ENCODE data around the gene NAA15. TPM values are rescaled to one million over a fixed set of nuclear protein-coding genes. Genes with fewer than 3 reads are reported as not detected.

The NAA15 gene
- total and polyA plus RNA-seq, 11 donors = 8.7 to 50.8 (median 31.3) TPM

GRCh38 chr4:139324620-139325019 lies 23.3 kb downstream of the NAA15 start:
- ATAC-seq (no peak), DNase-seq (no peak)
- intact Hi-C loops (cut with DNase I) = no loop called here
- peaks cover 0 to 21% (median 10%) of the 10 kb centered on the region in 12 donors for H3K4me1 ChIP-seq
- no peak overlapping the region for H3K4me3 ChIP-seq
- TF ChIP-seq POLR2A (IDR thresholded peaks at IDR 0.05) = no peak
- TF ChIP-seq, protein P1, sequence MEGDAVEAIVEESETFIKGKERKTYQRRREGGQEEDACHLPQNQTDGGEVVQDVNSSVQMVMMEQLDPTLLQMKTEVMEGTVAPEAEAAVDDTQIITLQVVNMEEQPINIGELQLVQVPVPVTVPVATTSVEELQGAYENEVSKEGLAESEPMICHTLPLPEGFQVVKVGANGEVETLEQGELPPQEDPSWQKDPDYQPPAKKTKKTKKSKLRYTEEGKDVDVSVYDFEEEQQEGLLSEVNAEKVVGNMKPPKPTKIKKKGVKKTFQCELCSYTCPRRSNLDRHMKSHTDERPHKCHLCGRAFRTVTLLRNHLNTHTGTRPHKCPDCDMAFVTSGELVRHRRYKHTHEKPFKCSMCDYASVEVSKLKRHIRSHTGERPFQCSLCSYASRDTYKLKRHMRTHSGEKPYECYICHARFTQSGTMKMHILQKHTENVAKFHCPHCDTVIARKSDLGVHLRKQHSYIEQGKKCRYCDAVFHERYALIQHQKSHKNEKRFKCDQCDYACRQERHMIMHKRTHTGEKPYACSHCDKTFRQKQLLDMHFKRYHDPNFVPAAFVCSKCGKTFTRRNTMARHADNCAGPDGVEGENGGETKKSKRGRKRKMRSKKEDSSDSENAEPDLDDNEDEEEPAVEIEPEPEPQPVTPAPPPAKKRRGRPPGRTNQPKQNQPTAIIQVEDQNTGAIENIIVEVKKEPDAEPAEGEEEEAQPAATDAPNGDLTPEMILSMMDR (IDR thresholded peaks at IDR 0.05) = no peak
- H3K27me3 ChIP-seq = no peaks in the 10 kb centered on the region
- H3K36me3 ChIP-seq = peaks cover 0 to 14% (median 0%) of the 10 kb centered on the region in 9 donors
- peaks cover 0 to 3% (median 0%) of the 10 kb centered on the region in 12 donors for H3K9me3 ChIP-seq
- H3K27ac ChIP-seq = no peak overlapping the region
- WGBS, 4 donors = 83 to 88% (median 86%) methylated on average over 6 of the region's 6 CpGs

GRCh38 chr4:139329665-139330200 lies 28.4 kb downstream of the NAA15 start:
- no peaks in the 10 kb centered on the region for H3K9me3 ChIP-seq
- peaks cover 0 to 28% (median 0%) of the 10 kb centered on the region in 9 donors for H3K36me3 ChIP-seq
- ATAC-seq (no peak), DNase-seq (no peak)
- no peak overlapping the region for H3K4me3 ChIP-seq
- H3K4me1 ChIP-seq = peaks cover 0 to 8% (median 0%) of the 10 kb centered on the region in 12 donors
- H3K27me3 ChIP-seq = no peaks in the 10 kb centered on the region
- intact Hi-C loops (cut with DNase I) = no loop called here
- 82 to 90% (median 88%) methylated on average over 4 of the region's 4 CpGs for WGBS, 4 donors
- no peak overlapping the region for H3K27ac ChIP-seq
- TF ChIP-seq, protein P1 (IDR thresholded peaks at IDR 0.05) = no peak
- TF ChIP-seq POLR2A (IDR thresholded peaks at IDR 0.05) = no peak

DNA sequence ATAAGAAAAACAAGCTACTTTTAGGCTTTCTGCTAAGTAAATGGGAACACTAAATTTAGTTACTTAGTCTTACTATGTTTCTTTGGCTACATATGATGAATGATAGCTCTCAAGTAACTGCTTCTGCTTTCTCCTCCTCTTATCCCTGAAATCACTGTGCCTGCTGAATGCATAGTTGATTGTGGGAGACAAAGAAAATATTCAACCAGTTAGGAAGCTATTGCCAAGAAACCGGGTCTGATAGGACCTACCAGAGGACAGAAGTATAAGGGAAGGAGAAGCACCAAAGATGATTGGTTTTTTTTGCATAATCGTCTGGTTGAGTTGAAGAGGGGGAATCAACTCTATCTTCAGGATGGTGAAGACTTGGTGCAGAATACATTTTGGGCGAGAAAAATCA lies 29.0 kb downstream of the NAA15 start:
- Histone ChIP-seq H3K27ac (no peak overlapping the region), H3K4me1 (peaks cover 0 to 7% (median 0%) of the 10 kb centered on the region in 12 donors), H3K4me3 (no peak overlapping the region), H3K9me3 (no peaks in the 10 kb centered on the region), H3K36me3 (peaks cover 0 to 31% (median under 1%) of the 10 kb centered on the region in 9 donors), H3K27me3 (no peaks in the 10 kb centered on the region)
- WGBS, 4 donors = 87 to 90% (median 88%) methylated on average over 3 of the region's 3 CpGs
- ATAC-seq (no peak), DNase-seq (no peak)
- TF ChIP-seq, protein P1 (IDR thresholded peaks at IDR 0.05) = no peak
- TF ChIP-seq POLR2A (IDR thresholded peaks at IDR 0.05) = no peak
- intact Hi-C loops (cut with DNase I) = no loop called here

DNA sequence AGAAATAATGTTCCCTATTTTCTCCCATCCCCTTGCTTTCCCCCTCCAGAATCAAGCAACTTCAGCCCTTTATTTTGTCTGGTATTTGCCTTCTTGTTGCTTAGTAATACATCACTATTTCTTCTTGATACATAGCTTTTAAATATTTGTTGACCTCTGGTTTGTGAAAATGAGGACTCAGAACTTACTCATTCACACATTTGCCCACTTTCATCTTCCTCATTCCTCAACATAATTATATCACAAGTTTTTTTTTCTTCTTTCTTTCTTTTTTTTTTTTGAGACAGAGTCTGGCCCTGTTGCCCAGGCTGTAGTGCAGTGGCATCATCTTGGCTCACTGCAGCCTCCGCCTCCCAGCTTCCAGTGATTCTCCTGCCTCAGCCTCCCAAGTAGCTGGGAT lies 29.9 kb downstream of the NAA15 start:
- 95 to 98% (median 96%) methylated on average over 1 of the region's 1 CpG for WGBS, 4 donors
- Histone ChIP-seq H3K4me1 (peaks cover 0 to 7% (median 0%) of the 10 kb centered on the region in 12 donors), H3K27me3 (no peaks in the 10 kb centered on the region), H3K4me3 (no peak overlapping the region), H3K36me3 (peaks cover 0 to 37% (median 4%) of the 10 kb centered on the region in 9 donors), H3K27ac (no peak overlapping the region), H3K9me3 (no peaks in the 10 kb centered on the region)
- DNase-seq (no peak), ATAC-seq (no peak)
- TF ChIP-seq, protein P1 (IDR thresholded peaks at IDR 0.05) = no peak
- TF ChIP-seq POLR2A (IDR thresholded peaks at IDR 0.05) = no peak
- intact Hi-C loops (cut with DNase I) = no loop called here
